ENCODE data around the gene ABHD12B.

ABHD12B gene

GRCh38 chr14:50846226-50846880, 25.5 kb upstream of the ABHD12B start:
- no peak overlapping the region for H3K4me3 ChIP-seq (ENCODE audit: low read depth, low read length)

GRCh38 chr14:50853891-50854290, 18.0 kb upstream of the ABHD12B start:
- in situ Hi-C loops (cut with HindIII; ENCODE audit: low pct_ligation_motif_present, low sequenced_read_pairs): no loop called here
- Histone ChIP-seq H3K36me3 (replicated peaks) (no peaks in the 10 kb centered on the region), H3K27ac (no peak overlapping the region), H3K4me3 (ENCODE audit: low read depth, low read length) (no peak overlapping the region), H3K27me3 (replicated peaks) (no peaks in the 10 kb centered on the region)
- DNase-seq: no peak
- TF ChIP-seq CTCF (IDR thresholded peaks at IDR 0.05; ENCODE audit: low read depth, low read length, missing control alignments): no peak

More at GRCh38 chr14:50846226-50846880, 25.5 kb upstream of the ABHD12B start:
- DNase-seq: peak; percentile 86
- TF ChIP-seq CTCF (IDR thresholded peaks at IDR 0.05; ENCODE audit: low read depth, low read length, missing control alignments): no peak
- H3K27ac ChIP-seq: peak overlapping the region; percentile 68
- no peaks in the 10 kb centered on the region for H3K27me3 ChIP-seq (replicated peaks)
- in situ Hi-C loops (cut with HindIII; ENCODE audit: low pct_ligation_motif_present, low sequenced_read_pairs): no loop called here
- H3K36me3 ChIP-seq (replicated peaks): no peaks in the 10 kb centered on the region

- in situ Hi-C loops (cut with HindIII; ENCODE audit: low pct_ligation_motif_present, low sequenced_read_pairs): no loop called here
- H3K4me3 ChIP-seq (ENCODE audit: low read depth, low read length): no peak overlapping the region
- no peak for DNase-seq
- no peak overlapping the region for H3K27ac ChIP-seq
- H3K27me3 ChIP-seq (replicated peaks): no peaks in the 10 kb centered on the region
- no peaks in the 10 kb centered on the region for H3K36me3 ChIP-seq (replicated peaks)
- no peak for TF ChIP-seq CTCF (IDR thresholded peaks at IDR 0.05; ENCODE audit: low read depth, low read length, missing control alignments)
These were observed 17.3 kb upstream of the ABHD12B start for GRCh38 chr14:50854521-50854920.

- no peak for DNase-seq
- H3K27me3 ChIP-seq (replicated peaks): no peaks in the 10 kb centered on the region
- TF ChIP-seq CTCF (IDR thresholded peaks at IDR 0.05; ENCODE audit: low read depth, low read length, missing control alignments): peak; percentile 17
- H3K4me3 ChIP-seq (ENCODE audit: low read depth, low read length): no peak overlapping the region
- H3K36me3 ChIP-seq (replicated peaks): no peaks in the 10 kb centered on the region
- no peak overlapping the region for H3K27ac ChIP-seq
- in situ Hi-C loops (cut with HindIII; ENCODE audit: low pct_ligation_motif_present, low sequenced_read_pairs): no loop called here
These were observed 16.3 kb upstream of the ABHD12B start for GRCh38 chr14:50855558-50855957.

GRCh38 chr14:50856660-50857059, 15.2 kb upstream of the ABHD12B start:
- no peak for DNase-seq
- no peaks in the 10 kb centered on the region for H3K36me3 ChIP-seq (replicated peaks)
- in situ Hi-C loops (cut with HindIII; ENCODE audit: low pct_ligation_motif_present, low sequenced_read_pairs): no loop called here
- H3K4me3 ChIP-seq (ENCODE audit: low read depth, low read length): no peak overlapping the region
- H3K27ac ChIP-seq: no peak overlapping the region
- TF ChIP-seq CTCF (IDR thresholded peaks at IDR 0.05; ENCODE audit: low read depth, low read length, missing control alignments): no peak
- H3K27me3 ChIP-seq (replicated peaks): no peaks in the 10 kb centered on the region

GRCh38 chr14:50859296-50859624, 12.6 kb upstream of the ABHD12B start:
- in situ Hi-C loops (cut with HindIII; ENCODE audit: low pct_ligation_motif_present, low sequenced_read_pairs): no loop called here
- no peak for TF ChIP-seq CTCF (IDR thresholded peaks at IDR 0.05; ENCODE audit: low read depth, low read length, missing control alignments)
- no peak for DNase-seq
- Histone ChIP-seq H3K36me3 (replicated peaks) (no peaks in the 10 kb centered on the region), H3K4me3 (ENCODE audit: low read depth, low read length) (peak overlapping the region; percentile 67), H3K27me3 (replicated peaks) (no peaks in the 10 kb centered on the region), H3K27ac (no peak overlapping the region)

Measured in brain microvascular endothelial cell (primary cell).